ENCODE data around the gene ZDHHC12.

GRCh38 chr9:128720841-128721486, 3.0 kb downstream of the ZDHHC12 start:
- TF ChIP-seq FOXA1 (IDR thresholded peaks at IDR 0.05) (no peak), PKNOX1 (IDR thresholded peaks at IDR 0.05) (no peak), SP1 (IDR thresholded peaks at IDR 0.05) (no peak), FOXK2 (IDR thresholded peaks at IDR 0.05) (no peak), BHLHE40 (IDR thresholded peaks at IDR 0.05; ENCODE audit: borderline replicate concordance) (no peak), ELF4 (IDR thresholded peaks at IDR 0.05) (no peak), FOXM1 (IDR thresholded peaks at IDR 0.05; ENCODE audit: borderline replicate concordance) (no peak), SUZ12 (IDR thresholded peaks at IDR 0.05) (no peak), ARNT (IDR thresholded peaks at IDR 0.05) (no peak), CTBP1 (IDR thresholded peaks at IDR 0.05; ENCODE audit: borderline replicate concordance) (no peak), LEF1 (IDR thresholded peaks at IDR 0.05; ENCODE audit: borderline replicate concordance) (no peak), TARDBP (IDR thresholded peaks at IDR 0.05) (no peak), HDGF (IDR thresholded peaks at IDR 0.05; ENCODE audit: borderline replicate concordance) (no peak), NFRKB (IDR thresholded peaks at IDR 0.05) (no peak)

Data from HEK293T (cell line).